ENCODE data around the gene RAB13. TPM values are rescaled to one million over a fixed set of nuclear protein-coding genes. Genes with fewer than 3 reads are reported as not detected.

Gene RAB13
- total and polyA plus RNA-seq, 2 of the 4 experiments (the other 2 are of a cell fraction), result 42.3 to 249 TPM

GRCh38 chr1:153985341-153985912 lies 712 bp downstream of the RAB13 start:
- Histone ChIP-seq H2AK9ac (replicated peaks; ENCODE audit: low read depth, low read length, poor library complexity) (peak overlapping the region; percentile 100), H3K9me1 (ENCODE audit: insufficient read depth, low read length) (peaks cover 8% of the 10 kb centered on the region), H2BK20ac (ENCODE audit: low read depth, low read length) (peak overlapping the region; percentile 76), H4K91ac (ENCODE audit: insufficient read depth, low read depth, low read length) (peak overlapping the region; percentile 98), H2BK5ac (ENCODE audit: low read depth, low read length, poor library complexity, severe bottlenecking) (peak overlapping the region; percentile 97), H3K56ac (ENCODE audit: extremely low read depth, insufficient read depth, low read length) (peak overlapping the region; percentile 99), H4K8ac (ENCODE audit: low read depth in 2 of 2, low read length in 2 of 2) (peak overlapping the region; percentile 95 to 96), H2BK15ac (ENCODE audit: low read depth, low read length) (peak overlapping the region; percentile 99), H2BK120ac (ENCODE audit: low read depth, low read length) (peak overlapping the region; percentile 83), H3K4ac (ENCODE audit: low read depth, low read length) (peak overlapping the region; percentile 99), H4K20me1 (ENCODE audit: insufficient read depth, low read length) (no peaks in the 10 kb centered on the region), H3K9ac (ENCODE audit: low read depth, low read length) (peak overlapping the region; percentile 98), H4K5ac (ENCODE audit: low read depth, low read length) (peak overlapping the region; percentile 66), H3K4me3 (ENCODE audit: insufficient read depth, low read depth, low read length) (peak overlapping the region; percentile 59), H2AFZ (replicated peaks; ENCODE audit: low read length, poor library complexity) (peak overlapping the region; percentile 87), H2AK5ac (ENCODE audit: low read depth, low read length) (peak overlapping the region; percentile 100), H3K9me3 (ENCODE audit: control insufficient read depth, insufficient read depth, low read length) (no peaks in the 10 kb centered on the region), H3K18ac (ENCODE audit: low read depth, low read length) (peak overlapping the region; percentile 92), H3K27me3 (ENCODE audit: control insufficient read depth, insufficient read depth, low read length) (no peaks in the 10 kb centered on the region), H3K79me1 (ENCODE audit: low read depth in 1 of 2, low read length in 2 of 2) (peaks cover 24 to 40% of the 10 kb centered on the region in 2 experiments), H3K4me2 (ENCODE audit: low read depth, low read length) (peak overlapping the region; percentile 92), H3K23ac (ENCODE audit: low read depth, low read length) (peak overlapping the region; percentile 97), H3K4me1 (ENCODE audit: control insufficient read depth, insufficient read depth, low read length) (peaks cover 4% of the 10 kb centered on the region), H3K14ac (replicated peaks; ENCODE audit: low read depth, low read length) (peak overlapping the region; percentile 100), H3K36me3 (ENCODE audit: control insufficient read depth, insufficient read depth, low read length) (peaks cover 19% of the 10 kb centered on the region), H3K27ac (ENCODE audit: insufficient read depth, low read length) (peak overlapping the region; percentile 97)
- in situ Hi-C loops (cut with MboI; ENCODE audit: low sequenced_read_pairs) (no loop called here), intact Hi-C loops (cut with micrococcal nuclease) (loop anchor here (10.0 kb wide), 1 partner anchor 481 kb away; no protein-coding TSS in a partner anchor), dilution Hi-C loops (cut with HindIII; ENCODE audit: low sequenced_read_pairs, unreplicated experiment) (no loop called here)
- ChIA-PET CTCF (interaction anchor here (0.6 to 2.5 kb wide), 4 partner anchors 23 to 623 kb away, joined by 3 to 8 read pairs (median 4); partner anchors contain the start of gene SLC39A1), POLR2A (ENCODE audit: unreplicated experiment) (interaction anchor here (0.6 kb wide), 1 partner anchor 39 kb away, joined by 3 read pairs; the partner anchor contains the start of gene DENND4B)
- BruUV-seq (replicated peaks), result no TSS peak
- DNase-seq (peak; percentile 88), ATAC-seq (ENCODE audit: low read depth) (peak; percentile 36)
- WGBS, 2 experiments (ENCODE audit: extremely low coverage in 2 of 2, insufficient read length in 1 of 2), result 0% methylated on average over 4 of the region's 7 CpGs; no CpG with 5 or more reads in 1 of the 2 experiments
- TF ChIP-seq CEBPB (IDR thresholded peaks at IDR 0.05; ENCODE audit: low read depth, low read length) (peak; percentile 51; the same call in 1 of the 2 replicates), BHLHE40 (IDR thresholded peaks at IDR 0.05; ENCODE audit: low read depth, low read length) (peak; percentile 37; the same call in 1 of the 2 replicates), RCOR1 (IDR thresholded peaks at IDR 0.05; ENCODE audit: insufficient replicate concordance, low read length) (no peak), RAD21 (IDR thresholded peaks at IDR 0.05; ENCODE audit: low read length) (no peak), POLR2A (IDR thresholded peaks at IDR 0.05; ENCODE audit: low read depth, low read length) (peak; percentile 77), MAFK (IDR thresholded peaks at IDR 0.05; ENCODE audit: low read depth, low read length) (no peak), NFE2L2 (IDR thresholded peaks at IDR 0.05; ENCODE audit: low read depth, low read length) (no peak), CTCF (conservative IDR thresholded peaks at IDR 0.05; ENCODE audit: low read depth, low read length) (no peak), FOS (IDR thresholded peaks at IDR 0.05; ENCODE audit: low read depth, low read length) (peak; percentile 97), MAZ (IDR thresholded peaks at IDR 0.05; ENCODE audit: borderline replicate concordance, low read depth, low read length) (peak; percentile 95)
